GM21423 (cell line): Measurements from ENCODE around the gene POLR2E.
"Not testable (repeated sequence)": the region's sequence is repeated elsewhere in the genome, so short reads cannot be mapped to it uniquely, and the experiment has no call there.

ENCODE experiments used
- ATAC-seq: cut with Tn5 transposase; IDR thresholded peaks from one replicate; pipeline ENCODE4 v1.9.1; 2021; ENCODE audit warnings: mild to moderate bottlenecking, moderate library complexity; ENCODE audit not compliant: unreplicated experiment

POLR2E gene

GRCh38 chr19:1094978-1095701 lies at the start of gene POLR2E:
POLR2E (minus strand) TSS chr19:1095375; CDS start chr19:1095315, 60 bp downstream.
- peak; percentile 81 for ATAC-seq

- ATAC-seq = no peak
Observed at GRCh38 chr19:1144741-1145140, 49.6 kb upstream of the POLR2E start.

- ATAC-seq = no peak
Observed at GRCh38 chr19:1143828-1144399, 48.7 kb upstream of the POLR2E start.

DNA sequence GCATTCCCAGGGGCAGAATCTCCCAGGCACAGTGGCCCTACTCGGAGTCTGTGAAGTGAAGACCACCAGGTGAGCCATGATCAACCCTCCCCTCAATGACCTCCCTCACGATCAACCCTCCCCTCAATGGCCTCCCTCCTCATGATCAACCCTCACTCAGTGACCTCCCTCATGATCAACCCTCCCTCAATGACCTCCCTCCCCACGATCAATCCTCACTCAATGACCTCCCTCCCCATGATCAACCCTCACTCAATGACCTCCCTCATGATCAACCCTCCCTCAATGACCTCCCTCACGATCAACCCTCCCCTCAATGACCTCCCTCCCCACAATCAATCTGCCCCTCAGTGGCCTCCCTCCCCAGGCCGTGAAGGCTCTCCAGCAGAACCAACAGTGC lies 46.8 kb upstream of the POLR2E start:
- no peak for ATAC-seq

- ATAC-seq = no peak
Observed at GRCh38 chr19:1140272-1141027, 45.3 kb upstream of the POLR2E start.

- ATAC-seq = no peak
Observed at GRCh38 chr19:1139126-1139525, 44.0 kb upstream of the POLR2E start.

DNA sequence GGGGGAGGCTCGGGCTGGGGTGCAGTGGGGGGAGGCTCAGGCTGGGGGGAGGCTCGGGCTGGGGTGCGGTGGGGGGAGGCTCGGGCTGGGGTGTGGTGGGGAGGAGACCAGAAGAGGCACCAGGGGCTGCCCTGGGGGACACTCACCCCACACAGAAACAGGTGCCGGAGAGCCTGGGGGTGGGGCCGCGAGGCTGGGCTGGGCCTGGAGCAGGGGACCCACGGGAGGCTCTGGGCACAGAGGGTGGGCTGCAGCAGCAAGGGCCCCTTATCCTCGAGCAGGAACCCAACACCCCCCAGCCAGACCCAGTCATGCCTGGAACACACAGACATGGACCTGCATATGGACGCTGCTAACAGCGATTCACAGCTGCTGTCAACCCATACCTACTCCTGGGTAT lies 42.9 kb upstream of the POLR2E start:
- no peak for ATAC-seq

- ATAC-seq = no peak
Observed at GRCh38 chr19:1136621-1137317, 41.6 kb upstream of the POLR2E start.

GRCh38 chr19:1136201-1136600 lies 41.0 kb upstream of the POLR2E start:
- ATAC-seq = no peak

DNA sequence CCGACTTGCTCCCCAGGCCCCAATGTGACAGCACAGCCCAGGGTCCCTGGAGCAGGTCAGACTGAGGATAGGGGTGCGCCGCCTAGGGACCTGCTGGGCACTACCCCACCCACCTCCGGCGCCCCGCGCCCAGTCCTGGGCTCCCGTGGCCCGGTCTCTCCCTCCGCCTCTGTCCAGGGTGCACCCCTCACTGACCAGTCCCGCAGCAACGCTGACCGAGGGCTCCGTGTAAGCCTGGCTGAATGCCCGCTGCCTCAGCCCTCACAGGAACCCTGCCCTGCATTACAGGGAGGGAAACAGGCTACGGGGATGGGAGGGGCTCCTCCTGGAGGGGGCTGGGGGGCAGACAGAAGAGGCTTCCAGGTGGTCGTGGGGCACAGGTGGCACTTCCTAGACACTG lies 40.3 kb upstream of the POLR2E start:
- no peak for ATAC-seq

GRCh38 chr19:1134431-1134830 lies 39.3 kb upstream of the POLR2E start:
- no peak for ATAC-seq

DNA sequence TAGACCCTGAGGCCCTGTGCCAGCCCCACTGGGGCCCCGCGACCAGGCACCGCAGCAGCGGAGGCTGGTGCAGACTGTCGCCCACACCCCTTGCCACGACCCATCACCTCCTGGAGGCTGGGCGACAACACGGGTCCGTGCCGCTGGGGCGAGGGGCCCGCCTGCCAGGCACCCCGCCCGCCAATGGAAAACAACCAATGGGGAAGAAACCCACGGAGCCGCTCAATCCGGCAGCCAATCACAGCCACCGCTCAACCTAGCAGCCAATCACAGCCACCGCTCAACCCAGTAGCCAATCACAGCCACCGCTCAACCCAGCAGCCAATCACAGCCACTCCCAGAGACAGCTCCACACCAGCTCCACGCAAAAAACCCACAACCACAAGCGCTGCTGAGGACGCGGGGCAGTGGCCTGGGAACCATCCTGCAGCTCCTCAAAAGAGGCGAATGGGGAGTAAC lies 38.3 kb upstream of the POLR2E start:
- ATAC-seq = no peak

DNA sequence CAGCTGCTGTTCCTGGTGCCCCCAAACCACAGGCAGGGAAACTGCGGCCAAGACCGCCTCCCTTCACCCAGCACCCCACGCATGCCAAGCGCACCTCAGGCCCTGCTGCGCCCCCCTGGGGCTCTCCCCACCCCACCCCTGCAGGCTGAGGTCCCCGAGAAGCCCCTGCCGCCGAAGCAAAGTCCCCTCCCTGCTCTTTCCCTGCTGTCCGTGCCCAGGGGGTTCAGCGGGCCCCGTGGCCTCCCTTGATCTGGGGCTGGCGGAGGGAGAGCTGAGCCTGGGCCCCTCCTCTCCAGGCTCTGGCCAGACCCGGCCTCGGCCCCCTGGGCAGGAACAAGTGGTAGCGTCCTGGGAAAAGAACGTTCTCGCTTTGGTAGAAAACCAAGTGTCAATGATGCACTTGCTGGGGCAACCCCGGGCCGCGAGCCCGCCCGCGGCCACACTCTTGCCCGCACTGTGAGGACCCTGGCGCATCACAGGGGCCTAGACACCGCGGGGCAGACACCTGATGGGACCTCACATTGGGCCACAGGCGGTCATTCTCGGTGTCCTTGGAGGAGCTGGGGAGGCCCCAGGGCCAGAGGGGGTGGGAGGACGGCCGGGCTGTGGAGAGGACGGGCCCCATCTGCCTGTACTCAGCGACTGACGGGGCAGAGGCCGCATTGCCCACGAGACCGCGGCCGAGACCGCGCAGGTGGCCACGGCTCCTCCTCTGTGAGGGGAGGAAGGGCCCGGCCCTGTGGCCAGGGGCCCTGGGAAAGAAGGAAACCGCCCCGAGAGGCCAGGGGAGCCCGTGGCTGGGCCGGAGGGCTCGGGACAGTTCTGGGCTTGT lies 37.6 kb upstream of the POLR2E start:
- no peak for ATAC-seq

DNA sequence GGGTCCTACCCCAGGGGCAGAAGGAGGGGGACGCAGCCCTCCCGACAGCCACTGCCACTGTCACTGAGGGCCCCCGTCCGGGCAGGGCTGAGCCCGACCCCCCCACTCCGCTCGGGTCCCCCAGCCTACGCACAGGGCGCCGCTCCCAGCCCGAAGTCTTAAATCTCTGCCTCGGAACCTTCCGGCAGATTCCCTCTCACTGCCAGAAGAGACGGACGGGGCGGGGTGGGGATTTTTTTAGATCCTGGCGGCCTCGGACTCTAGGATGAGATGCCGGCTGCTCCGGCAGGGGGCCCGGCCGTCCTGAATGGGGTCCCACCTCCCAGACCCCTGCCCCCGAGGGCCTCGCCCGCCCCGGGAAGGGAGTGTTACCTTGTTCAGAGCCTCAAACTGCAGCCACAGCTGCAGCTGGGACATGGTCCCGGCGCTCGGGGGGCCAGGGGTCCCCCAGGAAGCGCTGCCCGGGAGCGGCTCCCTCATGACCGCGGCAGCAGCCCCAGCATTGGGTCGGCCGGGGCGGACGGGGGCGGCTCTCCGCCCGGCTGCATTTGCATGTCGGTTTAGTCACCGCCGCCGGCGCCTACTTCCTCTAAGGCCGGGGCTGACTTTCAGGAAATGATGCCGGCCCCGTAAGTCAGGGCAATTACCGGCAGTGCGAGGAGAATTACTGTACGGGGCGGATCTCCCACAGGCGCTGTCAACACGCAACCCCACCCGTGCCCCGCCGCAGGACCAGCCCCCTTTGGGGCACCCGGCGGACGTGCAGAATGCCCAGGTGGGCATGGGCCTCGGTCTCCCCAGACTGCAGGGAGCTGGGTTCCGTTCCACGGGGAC lies 36.8 kb upstream of the POLR2E start:
- peak; percentile 39 for ATAC-seq

DNA sequence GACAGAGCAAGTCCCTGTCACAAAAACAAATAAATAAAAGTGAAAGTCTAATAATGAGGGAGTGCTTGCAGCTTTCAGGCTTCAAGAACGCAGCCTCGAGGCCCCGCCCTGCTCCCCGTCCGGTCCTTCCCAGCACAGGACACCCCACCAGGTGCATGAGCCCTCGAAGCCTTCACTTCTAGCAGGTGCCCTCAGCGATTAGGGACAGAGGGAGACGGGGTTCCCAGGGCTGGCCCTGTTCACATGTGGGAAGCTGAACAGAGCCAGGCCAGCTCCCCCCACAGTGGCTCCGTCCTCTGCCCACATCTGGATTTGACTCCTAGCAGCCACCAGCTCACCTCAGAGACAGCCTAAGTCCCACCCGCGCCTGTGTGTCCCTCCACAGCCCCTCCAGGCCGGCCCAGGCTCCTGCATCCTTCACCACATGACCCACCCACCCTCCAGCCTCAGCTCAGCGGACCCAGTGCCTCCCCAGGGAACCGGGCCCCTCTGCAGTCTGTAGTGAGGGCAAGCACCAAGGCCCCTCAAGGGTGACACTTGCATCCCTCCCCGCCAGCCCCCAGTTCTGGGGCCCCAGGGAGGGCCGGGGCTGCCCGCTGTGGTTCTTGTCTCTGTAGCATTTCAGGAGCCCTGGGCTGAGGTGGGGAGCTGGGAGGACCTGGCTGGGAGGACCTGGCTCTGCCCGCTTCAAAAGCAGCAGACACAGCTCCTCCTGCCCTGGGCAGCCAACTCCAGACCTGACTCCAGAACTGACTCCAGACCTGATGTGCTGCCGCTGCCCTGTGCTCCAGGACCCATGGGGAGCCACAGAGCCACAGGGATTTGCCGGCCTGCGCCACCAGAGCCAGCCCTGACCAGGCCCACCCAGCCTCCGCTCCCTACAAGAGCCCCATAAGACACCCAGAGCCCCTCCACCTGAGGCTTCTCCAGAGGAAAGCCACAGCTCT lies 35.9 kb upstream of the POLR2E start:
- no peak for ATAC-seq

- ATAC-seq = no peak
Observed at GRCh38 chr19:1129535-1129934, 34.4 kb upstream of the POLR2E start.

- not testable (repeated sequence) for ATAC-seq
Observed at GRCh38 chr19:1129084-1129483, 33.9 kb upstream of the POLR2E start.

GRCh38 chr19:1128106-1128505 lies 32.9 kb upstream of the POLR2E start:
- no peak for ATAC-seq
